ENCODE results near the gene MIB2.

MIB2 gene

GRCh38 chr1:1600861-1601563 lies 14.3 kb upstream of the MIB2 start:
- TF ChIP-seq EZH2 (IDR thresholded peaks at IDR 0.05) (no peak), POLR2AphosphoS5 (IDR thresholded peaks at IDR 0.05; ENCODE audit: borderline replicate concordance, low read depth, low read length) (no peak)
- H3K9me3 ChIP-seq (ENCODE audit: low read depth, low read length) = no peaks in the 10 kb centered on the region
- H3K36me3 ChIP-seq (ENCODE audit: insufficient read depth, low read length) = no peaks in the 10 kb centered on the region
- no peak overlapping the region for H3K9ac ChIP-seq (ENCODE audit: insufficient read length)
- no peak overlapping the region for H3K27ac ChIP-seq
- H3K4me3 ChIP-seq = no peak overlapping the region; the same call in 1 of the 2 replicates
- DNase-seq (ENCODE audit: low read depth, low spot score) = no peak

- Histone ChIP-seq H3K9me3 (ENCODE audit: low read depth, low read length) (no peaks in the 10 kb centered on the region), H3K36me3 (ENCODE audit: insufficient read depth, low read length) (no peaks in the 10 kb centered on the region), H3K4me3 (no peak overlapping the region), H3K27ac (no peak overlapping the region), H3K9ac (ENCODE audit: insufficient read length) (no peak overlapping the region)
- DNase-seq (ENCODE audit: low read depth, low spot score) = no peak
- TF ChIP-seq FOXP2 (optimal IDR thresholded peaks at IDR 0.05; ENCODE audit: control extremely low read depth, extremely low read length, insufficient read depth) = no peak
- TF ChIP-seq POLR2AphosphoS5 (IDR thresholded peaks at IDR 0.05; ENCODE audit: borderline replicate concordance, low read depth, low read length) = no peak
- no peak for TF ChIP-seq EZH2 (IDR thresholded peaks at IDR 0.05)
Measured at GRCh38 chr1:1601564-1602303, 13.6 kb upstream of the MIB2 start.

GRCh38 chr1:1602304-1602967 lies 12.9 kb upstream of the MIB2 start:
- Histone ChIP-seq H3K36me3 (ENCODE audit: insufficient read depth, low read length) (no peaks in the 10 kb centered on the region), H3K9ac (ENCODE audit: insufficient read length) (no peak overlapping the region), H3K27ac (no peak overlapping the region), H3K9me3 (ENCODE audit: low read depth, low read length) (no peaks in the 10 kb centered on the region), H3K4me3 (no peak overlapping the region)
- no peak for DNase-seq (ENCODE audit: low read depth, low spot score)
- TF ChIP-seq POLR2AphosphoS5 (IDR thresholded peaks at IDR 0.05; ENCODE audit: borderline replicate concordance, low read depth, low read length) (no peak), EZH2 (IDR thresholded peaks at IDR 0.05) (no peak), FOXP2 (optimal IDR thresholded peaks at IDR 0.05; ENCODE audit: control extremely low read depth, extremely low read length, insufficient read depth) (no peak)

DNA sequence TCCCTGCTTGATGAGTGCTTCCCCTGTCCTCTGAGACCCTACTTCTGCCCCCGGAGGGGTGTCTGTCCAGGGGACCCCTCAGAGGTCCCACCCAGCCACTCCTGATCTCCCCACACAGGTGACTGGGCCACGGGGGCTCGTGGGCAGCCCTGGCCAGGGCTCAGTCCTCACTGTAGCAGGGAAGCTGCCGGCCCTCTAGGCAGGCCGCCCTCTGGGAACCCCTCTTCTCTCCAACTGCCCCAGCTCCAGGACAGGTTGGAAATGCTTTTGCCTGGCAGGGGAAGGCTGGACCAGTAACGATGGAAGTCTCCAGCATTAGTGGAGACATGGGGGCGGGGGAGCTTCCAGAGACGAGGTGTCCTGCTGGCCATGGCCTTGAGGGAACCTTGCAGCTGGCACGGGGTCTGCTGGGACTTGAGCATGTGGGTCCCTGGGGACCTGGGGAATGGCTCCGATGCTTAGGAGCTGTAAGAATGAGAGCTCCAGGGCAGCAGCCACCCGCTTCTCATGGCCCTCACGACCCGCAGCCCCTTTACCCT lies 12.3 kb upstream of the MIB2 start:
- Histone ChIP-seq H3K9ac (ENCODE audit: insufficient read length) (no peak overlapping the region), H3K9me3 (ENCODE audit: low read depth, low read length) (no peaks in the 10 kb centered on the region), H3K4me3 (no peak overlapping the region), H3K27ac (no peak overlapping the region), H3K36me3 (ENCODE audit: insufficient read depth, low read length) (no peaks in the 10 kb centered on the region)
- no peak for DNase-seq (ENCODE audit: low read depth, low spot score)
- TF ChIP-seq EZH2 (IDR thresholded peaks at IDR 0.05) (no peak), POLR2AphosphoS5 (IDR thresholded peaks at IDR 0.05; ENCODE audit: borderline replicate concordance, low read depth, low read length) (no peak), FOXP2 (optimal IDR thresholded peaks at IDR 0.05; ENCODE audit: control extremely low read depth, extremely low read length, insufficient read depth) (no peak)

- Histone ChIP-seq H3K27ac (no peak overlapping the region), H3K4me3 (no peak overlapping the region), H3K9me3 (ENCODE audit: low read depth, low read length) (no peaks in the 10 kb centered on the region), H3K9ac (ENCODE audit: insufficient read length) (no peak overlapping the region), H3K36me3 (ENCODE audit: insufficient read depth, low read length) (no peaks in the 10 kb centered on the region)
- TF ChIP-seq FOXP2 (optimal IDR thresholded peaks at IDR 0.05; ENCODE audit: control extremely low read depth, extremely low read length, insufficient read depth) (no peak), EZH2 (IDR thresholded peaks at IDR 0.05) (no peak), POLR2AphosphoS5 (IDR thresholded peaks at IDR 0.05; ENCODE audit: borderline replicate concordance, low read depth, low read length) (no peak)
- no peak for DNase-seq (ENCODE audit: low read depth, low spot score)
Measured at GRCh38 chr1:1603671-1604373, 11.5 kb upstream of the MIB2 start.

- TF ChIP-seq EZH2 (IDR thresholded peaks at IDR 0.05) (no peak), FOXP2 (optimal IDR thresholded peaks at IDR 0.05; ENCODE audit: control extremely low read depth, extremely low read length, insufficient read depth) (no peak), POLR2AphosphoS5 (IDR thresholded peaks at IDR 0.05; ENCODE audit: borderline replicate concordance, low read depth, low read length) (no peak)
Measured at GRCh38 chr1:1604374-1605033, 10.8 kb upstream of the MIB2 start.

DNA sequence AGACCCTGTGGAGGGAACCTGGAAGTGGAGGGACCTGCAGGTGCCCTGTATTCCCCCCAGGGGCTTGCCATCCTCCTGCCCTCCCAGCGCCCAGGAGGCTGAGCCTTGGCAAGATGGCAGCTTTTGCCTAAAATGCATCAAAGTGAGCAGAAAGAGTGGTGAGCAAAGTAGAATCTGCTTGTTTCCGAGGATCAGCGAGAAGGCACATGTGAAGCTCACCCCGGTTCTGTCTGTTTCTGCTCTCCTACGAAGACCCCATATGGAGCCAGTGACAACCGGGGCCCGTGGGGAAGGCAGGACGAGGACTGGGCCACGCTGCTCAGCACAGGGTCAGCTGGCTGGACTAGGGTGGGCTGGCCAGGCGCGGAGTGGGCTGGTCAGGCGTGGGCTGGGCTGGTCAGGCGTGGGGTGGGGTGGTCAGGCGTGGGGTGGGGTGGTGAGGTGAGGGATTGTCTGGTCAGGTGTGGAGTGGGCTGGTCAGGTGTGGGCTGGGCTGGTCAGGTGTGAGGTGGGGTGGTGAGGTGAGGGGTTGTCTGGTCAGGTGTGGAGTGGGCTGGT lies 10.2 kb upstream of the MIB2 start:
- H3K9ac ChIP-seq (ENCODE audit: insufficient read length) = no peak overlapping the region
- H3K9me3 ChIP-seq (ENCODE audit: low read depth, low read length) = no peaks in the 10 kb centered on the region
- no peak for DNase-seq (ENCODE audit: low read depth, low spot score)
- TF ChIP-seq EZH2 (IDR thresholded peaks at IDR 0.05) = no peak
- TF ChIP-seq FOXP2 (optimal IDR thresholded peaks at IDR 0.05; ENCODE audit: control extremely low read depth, extremely low read length, insufficient read depth) = no peak
- no peak for TF ChIP-seq POLR2AphosphoS5 (IDR thresholded peaks at IDR 0.05; ENCODE audit: borderline replicate concordance, low read depth, low read length)
- H3K27ac ChIP-seq = no peak overlapping the region
- H3K4me3 ChIP-seq = no peak overlapping the region
- no peaks in the 10 kb centered on the region for H3K36me3 ChIP-seq (ENCODE audit: insufficient read depth, low read length)

More at GRCh38 chr1:1604374-1605033, 10.8 kb upstream of the MIB2 start:
- H3K9me3 ChIP-seq (ENCODE audit: low read depth, low read length) = no peaks in the 10 kb centered on the region
- no peak overlapping the region for H3K9ac ChIP-seq (ENCODE audit: insufficient read length)
- H3K4me3 ChIP-seq = no peak overlapping the region
- H3K36me3 ChIP-seq (ENCODE audit: insufficient read depth, low read length) = no peaks in the 10 kb centered on the region
- DNase-seq (ENCODE audit: low read depth, low spot score) = no peak
- H3K27ac ChIP-seq = no peak overlapping the region
